ENCODE measurements around the gene ICA1.

ICA1 gene

DNA sequence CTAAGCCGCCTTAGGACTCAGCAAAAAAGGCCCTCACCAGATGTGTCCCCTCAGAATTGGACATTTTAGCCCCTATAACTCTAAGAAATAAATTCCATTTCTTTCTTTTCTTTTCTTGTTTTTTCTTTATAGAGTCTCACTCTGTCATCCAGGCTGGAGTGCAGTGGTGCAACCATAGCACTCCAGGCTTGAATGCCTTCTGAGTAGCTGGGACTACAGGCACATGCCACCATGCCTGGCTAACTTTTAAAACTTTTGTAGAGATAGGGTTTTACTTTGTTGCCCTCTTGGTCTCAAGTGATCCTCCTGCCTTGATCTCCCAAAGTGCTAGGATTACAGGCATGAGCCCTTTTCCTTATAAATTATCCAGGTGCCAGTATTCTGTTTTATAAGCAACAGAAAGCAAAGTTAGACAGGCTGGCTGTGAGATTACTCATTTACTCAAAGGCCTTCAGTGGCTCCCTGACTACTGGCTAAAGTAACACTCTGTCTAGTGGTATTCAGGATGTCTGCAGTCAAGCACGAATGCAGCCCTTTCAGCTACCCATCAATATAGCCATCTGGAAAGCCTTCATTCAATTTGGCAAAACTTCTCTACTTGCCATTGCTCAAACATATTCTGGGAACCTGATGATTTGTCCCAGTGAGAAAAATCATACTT lies 128.6 kb downstream of the ICA1 start:
- TF ChIP-seq, protein P1, sequence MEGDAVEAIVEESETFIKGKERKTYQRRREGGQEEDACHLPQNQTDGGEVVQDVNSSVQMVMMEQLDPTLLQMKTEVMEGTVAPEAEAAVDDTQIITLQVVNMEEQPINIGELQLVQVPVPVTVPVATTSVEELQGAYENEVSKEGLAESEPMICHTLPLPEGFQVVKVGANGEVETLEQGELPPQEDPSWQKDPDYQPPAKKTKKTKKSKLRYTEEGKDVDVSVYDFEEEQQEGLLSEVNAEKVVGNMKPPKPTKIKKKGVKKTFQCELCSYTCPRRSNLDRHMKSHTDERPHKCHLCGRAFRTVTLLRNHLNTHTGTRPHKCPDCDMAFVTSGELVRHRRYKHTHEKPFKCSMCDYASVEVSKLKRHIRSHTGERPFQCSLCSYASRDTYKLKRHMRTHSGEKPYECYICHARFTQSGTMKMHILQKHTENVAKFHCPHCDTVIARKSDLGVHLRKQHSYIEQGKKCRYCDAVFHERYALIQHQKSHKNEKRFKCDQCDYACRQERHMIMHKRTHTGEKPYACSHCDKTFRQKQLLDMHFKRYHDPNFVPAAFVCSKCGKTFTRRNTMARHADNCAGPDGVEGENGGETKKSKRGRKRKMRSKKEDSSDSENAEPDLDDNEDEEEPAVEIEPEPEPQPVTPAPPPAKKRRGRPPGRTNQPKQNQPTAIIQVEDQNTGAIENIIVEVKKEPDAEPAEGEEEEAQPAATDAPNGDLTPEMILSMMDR (IDR thresholded peaks at IDR 0.05; ENCODE audit: control insufficient read depth, insufficient read depth, low read depth, low read length, missing control alignments), result no peak
- no peak overlapping the region for H3K4me3 ChIP-seq (ENCODE audit: control insufficient read depth, low read depth, low read length)

DNA sequence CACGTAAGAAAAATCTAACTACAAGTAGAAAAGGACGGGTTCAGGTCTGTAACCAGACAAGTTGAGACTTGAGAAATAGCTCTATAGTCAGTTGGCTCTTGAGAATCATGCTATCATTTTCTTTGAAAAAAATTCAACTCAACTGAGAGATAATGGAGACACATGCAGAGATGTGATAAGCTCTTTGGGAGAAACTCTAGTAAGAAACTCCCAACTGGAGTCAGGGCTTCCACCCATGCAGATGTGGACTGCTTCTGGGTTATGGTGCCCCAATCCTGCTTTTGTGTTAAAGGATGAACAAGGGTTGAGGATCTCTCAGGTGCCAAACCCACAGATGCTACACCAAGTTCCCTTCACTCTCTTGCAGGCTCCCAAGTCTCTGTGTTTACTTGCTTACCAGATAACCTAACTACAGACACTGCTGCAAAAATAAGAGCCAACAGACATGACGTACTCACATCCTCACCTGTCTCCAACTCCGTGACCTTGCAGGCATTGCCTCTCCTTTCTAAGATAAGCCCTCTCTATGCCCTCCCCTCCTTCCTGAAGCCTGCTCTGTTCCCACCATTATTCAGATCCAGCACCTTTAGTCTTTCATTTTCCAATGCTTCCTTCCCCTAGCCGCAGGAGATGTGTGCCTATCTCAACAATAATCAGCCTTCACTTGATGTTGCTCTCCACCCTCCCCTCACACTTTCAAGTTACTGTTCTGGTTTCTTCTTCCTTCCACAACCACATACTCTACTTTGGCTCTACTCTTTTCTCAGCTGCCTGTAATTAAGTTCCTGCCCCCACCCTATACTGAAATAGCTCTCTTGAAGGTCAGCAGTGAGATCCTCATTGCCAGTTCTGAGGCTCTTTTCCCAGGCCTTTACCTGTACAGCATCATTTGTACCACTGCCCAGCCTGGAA lies 130.0 kb downstream of the ICA1 start:
- DNase-seq (ENCODE audit: low read depth), result no peak
- TF ChIP-seq, protein P1 (IDR thresholded peaks at IDR 0.05; ENCODE audit: control insufficient read depth, insufficient read depth, low read depth, low read length, missing control alignments), result no peak
- H3K4me3 ChIP-seq (ENCODE audit: control insufficient read depth, low read depth, low read length), result no peak overlapping the region

More for the DNA sequence above, 128.6 kb downstream of the ICA1 start:
- DNase-seq (ENCODE audit: low read depth), result no peak

DNA sequence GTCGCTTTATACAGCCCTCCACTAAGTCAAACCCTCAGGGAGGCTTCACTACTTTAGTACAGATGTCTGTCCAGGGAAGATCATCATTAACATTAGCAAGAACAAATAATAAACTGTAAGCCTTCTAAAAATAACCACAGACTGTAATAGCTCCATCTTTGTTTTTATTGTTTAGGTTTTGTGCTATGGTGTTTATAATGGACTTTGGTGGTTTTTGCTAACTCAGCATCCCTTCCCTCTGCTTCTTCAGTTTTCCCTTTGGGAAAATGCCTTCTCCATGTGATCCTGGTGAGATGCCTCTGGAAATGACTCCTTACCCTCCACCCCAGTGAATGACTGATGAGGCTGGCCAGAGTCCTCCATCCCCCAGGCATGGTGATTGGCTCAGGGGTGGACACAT lies 131.3 kb downstream of the ICA1 start:
- no peak overlapping the region for H3K4me3 ChIP-seq (ENCODE audit: control insufficient read depth, low read depth, low read length)
- no peak for DNase-seq (ENCODE audit: low read depth)
- TF ChIP-seq, protein P1 (IDR thresholded peaks at IDR 0.05; ENCODE audit: control insufficient read depth, insufficient read depth, low read depth, low read length, missing control alignments), result no peak

- TF ChIP-seq, protein P1 (IDR thresholded peaks at IDR 0.05; ENCODE audit: control insufficient read depth, insufficient read depth, low read depth, low read length, missing control alignments), result no peak
- no peak overlapping the region for H3K4me3 ChIP-seq (ENCODE audit: control insufficient read depth, low read depth, low read length)
- no peak for DNase-seq (ENCODE audit: low read depth)
Measured at GRCh38 chr7:8129318-8129659, 132.7 kb downstream of the ICA1 start.

- TF ChIP-seq, protein P1 (IDR thresholded peaks at IDR 0.05; ENCODE audit: control insufficient read depth, insufficient read depth, low read depth, low read length, missing control alignments), result no peak
- no peak for DNase-seq (ENCODE audit: low read depth)
Measured at GRCh38 chr7:8128449-8129317, 133.3 kb downstream of the ICA1 start.

GRCh38 chr7:8126601-8127167 lies 135.3 kb downstream of the ICA1 start:
- H3K4me3 ChIP-seq (ENCODE audit: control insufficient read depth, low read depth, low read length), result no peak overlapping the region
- TF ChIP-seq, protein P1 (IDR thresholded peaks at IDR 0.05; ENCODE audit: control insufficient read depth, insufficient read depth, low read depth, low read length, missing control alignments), result no peak
- DNase-seq (ENCODE audit: low read depth), result no peak

More at GRCh38 chr7:8128449-8129317, 133.3 kb downstream of the ICA1 start:
- H3K4me3 ChIP-seq (ENCODE audit: control insufficient read depth, low read depth, low read length), result no peak overlapping the region

Measured in AG09309 (cell line).